ENCODE data around the gene RAC2.

Gene RAC2

GRCh38 chr22:37267661-37268413, 23.8 kb upstream of the RAC2 start:
- no peak for TF ChIP-seq EZH2 (IDR thresholded peaks at IDR 0.05; ENCODE audit: borderline replicate concordance, low read length)
- TF ChIP-seq CTCF (IDR thresholded peaks at IDR 0.05; ENCODE audit: low read length), result no peak
- peaks cover 10% of the 10 kb centered on the region for H3K4me1 ChIP-seq (ENCODE audit: insufficient read depth, low read length, severe bottlenecking)
- H3K4me3 ChIP-seq (ENCODE audit: low read depth, low read length, poor library complexity, severe bottlenecking), result no peak overlapping the region
- H3K36me3 ChIP-seq (ENCODE audit: insufficient read depth, low read length), result peaks cover 3% of the 10 kb centered on the region; the same call in 1 of the 2 replicates
- no peaks in the 10 kb centered on the region for H3K9me2 ChIP-seq (ENCODE audit: low read depth, low read length)
- no peaks in the 10 kb centered on the region for H3F3A ChIP-seq (ENCODE audit: insufficient read depth, low read length)
- peaks cover 12% of the 10 kb centered on the region for H3K9me3 ChIP-seq (ENCODE audit: low read length)
- H3K9ac ChIP-seq (ENCODE audit: low read length), result no peak overlapping the region
- H3K27me3 ChIP-seq (ENCODE audit: insufficient read depth, low read length), result peaks cover 24% of the 10 kb centered on the region; the same call in 1 of the 2 replicates
- peak overlapping the region; percentile 63 for H3K4me2 ChIP-seq (ENCODE audit: low read length)
- H3K79me2 ChIP-seq (ENCODE audit: insufficient read depth, low read length), result no peaks in the 10 kb centered on the region
- no peak overlapping the region for H3K27ac ChIP-seq (ENCODE audit: low read depth, low read length, poor library complexity, severe bottlenecking)
- no peak overlapping the region for H2AFZ ChIP-seq (ENCODE audit: low read length)
- H4K20me1 ChIP-seq (ENCODE audit: insufficient read depth, low read length), result no peaks in the 10 kb centered on the region

- H3K4me3 ChIP-seq (ENCODE audit: low read depth, low read length, poor library complexity, severe bottlenecking), result peak overlapping the region; percentile 43
- no peak overlapping the region for H2AFZ ChIP-seq (ENCODE audit: low read length)
- peaks cover 12% of the 10 kb centered on the region for H3K9me3 ChIP-seq (ENCODE audit: low read length)
- peaks cover 3% of the 10 kb centered on the region; the same call in 1 of the 2 replicates for H3K36me3 ChIP-seq (ENCODE audit: insufficient read depth, low read length)
- no peak overlapping the region for H3K27ac ChIP-seq (ENCODE audit: low read depth, low read length, poor library complexity, severe bottlenecking)
- no peaks in the 10 kb centered on the region for H4K20me1 ChIP-seq (ENCODE audit: insufficient read depth, low read length)
- H3K4me1 ChIP-seq (ENCODE audit: insufficient read depth, low read length, severe bottlenecking), result peaks cover 10% of the 10 kb centered on the region
- no peak overlapping the region for H3K9ac ChIP-seq (ENCODE audit: low read length)
- TF ChIP-seq EZH2 (IDR thresholded peaks at IDR 0.05; ENCODE audit: borderline replicate concordance, low read length) (no peak), CTCF (IDR thresholded peaks at IDR 0.05; ENCODE audit: low read length) (peak; percentile 90)
- peak overlapping the region; percentile 63 for H3K4me2 ChIP-seq (ENCODE audit: low read length)
- H3F3A ChIP-seq (ENCODE audit: insufficient read depth, low read length), result no peaks in the 10 kb centered on the region
- H3K27me3 ChIP-seq (ENCODE audit: insufficient read depth, low read length), result peaks cover 29% of the 10 kb centered on the region; the same call in 1 of the 2 replicates
- H3K79me2 ChIP-seq (ENCODE audit: insufficient read depth, low read length), result no peaks in the 10 kb centered on the region
- H3K9me2 ChIP-seq (ENCODE audit: low read depth, low read length), result no peaks in the 10 kb centered on the region
Observed at GRCh38 chr22:37267135-37267587, 23.1 kb upstream of the RAC2 start.

- peak overlapping the region; percentile 63 for H3K4me2 ChIP-seq (ENCODE audit: low read length)
- H4K20me1 ChIP-seq (ENCODE audit: insufficient read depth, low read length), result no peaks in the 10 kb centered on the region
- H3K4me1 ChIP-seq (ENCODE audit: insufficient read depth, low read length, severe bottlenecking), result peaks cover 10% of the 10 kb centered on the region
- H3K9me3 ChIP-seq (ENCODE audit: low read length), result peaks cover 12% of the 10 kb centered on the region
- no peak overlapping the region for H2AFZ ChIP-seq (ENCODE audit: low read length)
- H3K4me3 ChIP-seq (ENCODE audit: low read depth, low read length, poor library complexity, severe bottlenecking), result no peak overlapping the region
- H3F3A ChIP-seq (ENCODE audit: insufficient read depth, low read length), result no peaks in the 10 kb centered on the region
- TF ChIP-seq CTCF (IDR thresholded peaks at IDR 0.05; ENCODE audit: low read length) (no peak), EZH2 (IDR thresholded peaks at IDR 0.05; ENCODE audit: borderline replicate concordance, low read length) (no peak)
- no peaks in the 10 kb centered on the region for H3K79me2 ChIP-seq (ENCODE audit: insufficient read depth, low read length)
- no peak overlapping the region for H3K9ac ChIP-seq (ENCODE audit: low read length)
- peaks cover 3% of the 10 kb centered on the region; the same call in 1 of the 2 replicates for H3K36me3 ChIP-seq (ENCODE audit: insufficient read depth, low read length)
- peaks cover 29% of the 10 kb centered on the region; the same call in 1 of the 2 replicates for H3K27me3 ChIP-seq (ENCODE audit: insufficient read depth, low read length)
- H3K9me2 ChIP-seq (ENCODE audit: low read depth, low read length), result no peaks in the 10 kb centered on the region
- H3K27ac ChIP-seq (ENCODE audit: low read depth, low read length, poor library complexity, severe bottlenecking), result no peak overlapping the region
Observed at GRCh38 chr22:37266581-37267134, 22.6 kb upstream of the RAC2 start.
